Esophagus muscularis mucosa (tissue), 3 donors: ENCODE measurements around the gene CRACR2B.

ENCODE experiments used
- POLR2A ChIP-seq: fragments of 450-650 bp; IDR thresholded peaks from one replicate; pipeline ENCODE4 v1.6.1; 2017; ENCODE audit warnings: antibody characterized with exemption, moderate library complexity, mild to moderate bottlenecking, low read depth
- TF ChIP-seq, protein P1 (sequence below), 3 experiments: fragments of 200-600 bp in 2 of 3; fragments of 450-650 bp in 1 of 3; sonication (generic) in 2 of 3; IDR thresholded peaks; one replicate each; pipeline ENCODE4 v1.5.1; 2017 to 2019; ENCODE audit warnings: antibody characterized with exemption in 3 of 3, mild to moderate bottlenecking in 2 of 3, moderate library complexity in 1 of 3

DNA sequence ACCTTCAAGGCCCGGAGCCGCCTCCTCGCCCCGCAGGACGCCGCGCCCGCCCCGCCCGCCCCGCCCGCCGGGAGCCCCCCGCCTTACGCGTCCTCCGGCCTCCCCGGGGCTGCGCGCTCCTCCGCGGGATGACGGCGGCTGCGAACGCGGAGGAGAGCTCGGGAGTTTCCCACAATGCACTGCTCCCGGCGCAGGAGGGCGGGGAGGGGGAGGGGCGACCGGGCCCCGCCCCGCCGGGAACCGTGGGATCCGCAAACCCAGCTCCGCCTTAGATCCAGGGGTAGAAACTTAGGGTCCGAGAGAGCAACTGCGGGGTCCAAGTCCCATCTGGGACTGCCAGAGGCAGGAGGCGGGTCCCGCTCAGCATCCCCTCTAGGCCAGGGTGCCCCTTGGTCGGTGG, 37.8 kb upstream of the CRACR2B start, which contains the start of gene CEND1:
- TF ChIP-seq, protein P1, sequence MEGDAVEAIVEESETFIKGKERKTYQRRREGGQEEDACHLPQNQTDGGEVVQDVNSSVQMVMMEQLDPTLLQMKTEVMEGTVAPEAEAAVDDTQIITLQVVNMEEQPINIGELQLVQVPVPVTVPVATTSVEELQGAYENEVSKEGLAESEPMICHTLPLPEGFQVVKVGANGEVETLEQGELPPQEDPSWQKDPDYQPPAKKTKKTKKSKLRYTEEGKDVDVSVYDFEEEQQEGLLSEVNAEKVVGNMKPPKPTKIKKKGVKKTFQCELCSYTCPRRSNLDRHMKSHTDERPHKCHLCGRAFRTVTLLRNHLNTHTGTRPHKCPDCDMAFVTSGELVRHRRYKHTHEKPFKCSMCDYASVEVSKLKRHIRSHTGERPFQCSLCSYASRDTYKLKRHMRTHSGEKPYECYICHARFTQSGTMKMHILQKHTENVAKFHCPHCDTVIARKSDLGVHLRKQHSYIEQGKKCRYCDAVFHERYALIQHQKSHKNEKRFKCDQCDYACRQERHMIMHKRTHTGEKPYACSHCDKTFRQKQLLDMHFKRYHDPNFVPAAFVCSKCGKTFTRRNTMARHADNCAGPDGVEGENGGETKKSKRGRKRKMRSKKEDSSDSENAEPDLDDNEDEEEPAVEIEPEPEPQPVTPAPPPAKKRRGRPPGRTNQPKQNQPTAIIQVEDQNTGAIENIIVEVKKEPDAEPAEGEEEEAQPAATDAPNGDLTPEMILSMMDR (IDR thresholded peaks at IDR 0.05), result no peak
- no peak for TF ChIP-seq POLR2A
